ENCODE data around the gene SUMF1.

DNA sequence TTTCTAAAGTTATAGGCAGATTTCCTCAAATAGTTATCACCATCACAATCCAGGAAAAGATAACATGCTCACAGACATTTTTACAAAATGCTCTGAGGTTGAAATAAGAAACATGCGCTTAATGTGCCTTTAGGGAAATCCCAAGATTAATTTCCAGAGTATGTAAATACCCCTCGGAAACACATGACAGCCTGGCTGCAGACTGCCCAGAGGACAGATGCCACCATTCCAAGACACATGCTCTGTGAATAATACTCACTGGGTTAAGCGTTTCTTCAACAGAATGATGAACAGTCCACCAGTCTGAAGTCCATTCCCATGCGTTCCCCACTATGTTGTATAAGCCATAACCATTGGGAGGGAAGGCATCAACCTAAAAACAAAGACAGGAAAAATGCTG, 56.5 kb downstream of the SUMF1 start:
- TF ChIP-seq CTCF (IDR thresholded peaks at IDR 0.05): no peak
- TF ChIP-seq EZH2 (IDR thresholded peaks at IDR 0.05; ENCODE audit: borderline replicate concordance, insufficient read depth, low read depth, low read length, poor library complexity, severe bottlenecking): no peak
